ENCODE measurements around the gene ZNF154. TPM values are rescaled to one million over a fixed set of nuclear protein-coding genes. Genes with fewer than 3 reads are reported as not detected.

Gene ZNF154
- total and polyA plus RNA-seq, 2 of the 4 experiments (the other 2 are of a cell fraction): 2.2 to 2.9 TPM

- Histone ChIP-seq H3K4ac (ENCODE audit: low read depth, low read length) (no peak overlapping the region), H2BK15ac (ENCODE audit: low read depth, low read length) (no peak overlapping the region), H3K27ac (ENCODE audit: insufficient read depth, low read length) (no peak overlapping the region), H2BK20ac (ENCODE audit: low read depth, low read length) (no peak overlapping the region), H3K9ac (ENCODE audit: low read depth, low read length) (no peak overlapping the region), H2BK5ac (ENCODE audit: low read depth, low read length, poor library complexity, severe bottlenecking) (no peak overlapping the region), H4K8ac (ENCODE audit: low read depth in 2 of 2, low read length in 2 of 2) (no peak overlapping the region), H4K91ac (ENCODE audit: insufficient read depth, low read depth, low read length) (no peak overlapping the region), H3K79me1 (ENCODE audit: low read depth in 1 of 2, low read length in 2 of 2) (peaks cover 8 to 15% of the 10 kb centered on the region in 2 experiments), H2BK120ac (ENCODE audit: low read depth, low read length) (no peak overlapping the region), H4K20me1 (ENCODE audit: insufficient read depth, low read length) (no peaks in the 10 kb centered on the region), H3K18ac (ENCODE audit: low read depth, low read length) (no peak overlapping the region), H2AK9ac (replicated peaks; ENCODE audit: low read depth, low read length, poor library complexity) (no peak overlapping the region), H3K23ac (ENCODE audit: low read depth, low read length) (no peak overlapping the region), H3K9me3 (ENCODE audit: control insufficient read depth, insufficient read depth, low read length) (peaks cover 10% of the 10 kb centered on the region), H4K5ac (ENCODE audit: low read depth, low read length) (no peak overlapping the region), H3K14ac (replicated peaks; ENCODE audit: low read depth, low read length) (no peak overlapping the region), H3K56ac (ENCODE audit: extremely low read depth, insufficient read depth, low read length) (no peak overlapping the region), H2AK5ac (ENCODE audit: low read depth, low read length) (no peak overlapping the region), H2AFZ (replicated peaks; ENCODE audit: low read length, poor library complexity) (no peak overlapping the region), H3K4me1 (ENCODE audit: control insufficient read depth, insufficient read depth, low read length) (peaks cover 7% of the 10 kb centered on the region), H3K27me3 (ENCODE audit: control insufficient read depth, insufficient read depth, low read length) (no peaks in the 10 kb centered on the region), H3K4me2 (ENCODE audit: low read depth, low read length) (no peak overlapping the region), H3K9me1 (ENCODE audit: insufficient read depth, low read length) (no peaks in the 10 kb centered on the region), H3K36me3 (ENCODE audit: control insufficient read depth, insufficient read depth, low read length) (peaks cover 5% of the 10 kb centered on the region), H3K4me3 (ENCODE audit: insufficient read depth, low read depth, low read length) (no peak overlapping the region)
- ChIA-PET POLR2A (ENCODE audit: unreplicated experiment) (no interaction called here), CTCF (interaction anchor here (0.6 kb wide), 1 partner anchor 9 kb away, joined by 3 read pairs; no protein-coding TSS in a partner anchor)
- TF ChIP-seq SMC3 (IDR thresholded peaks at IDR 0.05; ENCODE audit: low read depth, low read length) (no peak), RFX5 (IDR thresholded peaks at IDR 0.05; ENCODE audit: low read depth, low read length) (no peak), BHLHE40 (IDR thresholded peaks at IDR 0.05; ENCODE audit: low read depth, low read length) (no peak)
- intact Hi-C loops (cut with micrococcal nuclease) (no loop called here), in situ Hi-C loops (cut with MboI; ENCODE audit: low sequenced_read_pairs) (no loop called here), dilution Hi-C loops (cut with HindIII; ENCODE audit: low sequenced_read_pairs, unreplicated experiment) (no loop called here)
- no peak for ATAC-seq (ENCODE audit: low read depth)
- no peak for DNase-seq
- no CpG with 5 or more reads among the region's 1 CpG for WGBS, 2 experiments (ENCODE audit: extremely low coverage in 2 of 2, insufficient read length in 1 of 2)
- BruUV-seq (replicated peaks): no TSS peak
Observed at GRCh38 chr19:57712222-57712621, 3.2 kb upstream of the ZNF154 start.
